GM21825 (cell line): ENCODE data around the gene UBE2D3.
A peak's percentile ranks its signal among the peaks of the same experiment; 100 is the strongest.

Experiments used
- ATAC-seq: cut with Tn5 transposase; IDR thresholded peaks from one replicate; pipeline ENCODE4 v1.9.1; 2021; ENCODE audit warnings: mild to moderate bottlenecking, moderate library complexity; ENCODE audit not compliant: unreplicated experiment

The UBE2D3 gene

DNA sequence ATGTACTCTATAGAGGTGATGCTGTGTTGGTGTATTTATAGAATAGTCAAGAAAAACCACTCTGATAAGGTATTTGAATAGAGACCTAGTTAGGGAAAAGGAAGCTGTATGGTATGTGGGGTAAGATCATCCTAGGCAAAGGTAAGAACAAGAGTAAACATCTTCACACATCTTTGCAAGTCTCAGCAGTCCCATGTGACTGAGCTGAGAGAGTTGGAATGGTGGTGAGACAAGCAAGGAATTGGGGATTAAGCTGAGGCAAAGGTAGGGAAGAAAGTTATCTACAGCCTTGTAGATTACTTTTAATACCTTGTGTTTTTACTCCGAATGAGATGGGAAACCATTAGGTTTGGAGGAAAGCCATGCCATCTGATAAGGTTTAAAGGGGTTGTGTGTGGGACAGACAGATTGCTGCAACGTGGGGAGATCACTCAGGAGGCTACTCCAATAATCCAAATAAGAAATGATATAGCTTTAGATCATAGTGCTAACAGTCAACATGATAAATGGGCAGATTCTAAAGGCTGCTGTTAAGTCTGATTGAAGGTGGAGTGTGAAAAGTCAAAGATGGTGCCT, 34.9 kb downstream of the UBE2D3 start:
- ATAC-seq, result no peak

DNA sequence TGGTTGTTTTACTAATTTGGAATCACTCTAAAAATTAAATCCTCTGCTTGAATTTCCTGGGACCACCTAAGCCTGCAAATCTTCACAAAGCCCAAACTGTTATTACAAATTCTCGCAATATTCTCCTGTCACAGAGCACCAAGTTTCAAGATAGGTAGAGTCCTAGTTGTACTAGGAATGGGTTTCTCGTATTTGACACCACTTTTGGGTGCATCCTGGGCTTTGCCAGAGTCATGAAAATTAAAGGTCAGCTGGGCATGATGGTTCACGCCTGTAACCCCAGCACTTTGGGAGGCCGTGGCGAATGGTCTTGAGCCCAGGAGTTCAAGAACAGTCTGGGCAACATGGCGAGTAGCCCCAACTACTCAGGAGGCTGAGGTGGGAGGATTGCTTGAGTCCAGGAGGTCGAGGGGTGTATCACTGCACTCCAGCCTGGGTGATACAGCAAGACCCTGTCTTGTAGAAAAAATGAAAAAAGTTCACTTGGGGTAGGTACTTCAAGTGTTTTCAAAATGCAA, 36.0 kb downstream of the UBE2D3 start:
- ATAC-seq, result no peak

GRCh38 chr4:102789317-102789717, 38.0 kb downstream of the UBE2D3 start:
- ATAC-seq, result no peak

DNA sequence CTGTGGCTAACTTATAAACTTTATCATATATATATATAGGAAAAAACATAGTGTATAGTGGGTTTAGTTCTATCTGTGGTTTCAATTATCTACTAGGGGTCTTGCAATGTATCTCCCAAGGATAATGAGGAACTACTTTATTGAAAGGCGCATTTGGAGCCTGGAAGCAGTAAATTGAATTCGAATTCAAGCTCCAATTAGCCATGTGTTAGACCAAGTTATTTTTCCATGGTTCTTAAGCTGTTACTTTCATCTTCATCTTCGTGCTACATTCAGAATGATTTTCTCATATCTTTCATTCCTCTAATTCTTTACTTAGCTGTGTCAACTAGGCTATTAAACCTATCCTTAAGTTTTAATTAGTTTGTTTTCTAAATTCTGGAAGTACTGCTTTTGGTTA, 39.4 kb downstream of the UBE2D3 start:
- no peak for ATAC-seq

DNA sequence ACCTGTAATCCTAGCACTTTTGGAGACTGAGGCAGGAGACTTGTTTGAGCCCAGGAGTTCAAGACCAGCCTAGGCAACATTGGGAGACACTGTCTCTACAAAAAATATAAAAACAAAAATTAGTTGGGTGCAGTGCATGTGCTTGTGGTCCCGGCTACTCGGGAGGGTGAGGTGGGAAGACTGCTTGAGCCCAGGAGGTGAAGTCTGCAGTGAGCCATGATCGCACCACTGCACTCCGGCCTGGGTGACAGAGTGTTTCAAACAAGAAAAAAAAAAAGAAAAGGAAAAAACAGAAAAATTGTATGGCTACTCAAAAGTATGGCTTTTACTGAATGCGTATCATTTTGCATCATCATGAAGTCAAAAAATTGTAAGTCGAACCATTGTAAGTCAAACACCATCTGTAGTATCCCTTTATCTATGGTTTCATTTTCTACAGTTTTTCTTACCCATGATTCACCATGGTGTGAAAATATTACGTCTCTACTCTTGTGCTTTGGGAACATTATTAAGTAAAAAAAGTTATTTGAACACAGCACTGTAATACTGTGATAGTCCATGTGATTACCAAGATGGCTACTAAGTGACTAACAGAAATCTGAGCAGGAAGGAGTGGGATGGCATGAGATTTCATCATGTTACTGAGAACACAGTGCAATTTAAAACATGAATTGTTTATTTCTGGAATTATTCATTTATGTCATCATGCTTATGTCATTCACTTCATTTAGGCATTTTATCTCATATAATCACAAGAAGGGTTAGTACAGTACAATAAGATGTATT, 40.1 kb downstream of the UBE2D3 start:
- no peak for ATAC-seq

- no peak for ATAC-seq
Measured at GRCh38 chr4:102786279-102786678, 41.1 kb downstream of the UBE2D3 start.

GRCh38 chr4:102783006-102783405, 44.3 kb downstream of the UBE2D3 start:
- no peak for ATAC-seq

- ATAC-seq, result no peak
Measured at GRCh38 chr4:102781570-102781969, 45.8 kb downstream of the UBE2D3 start.

DNA sequence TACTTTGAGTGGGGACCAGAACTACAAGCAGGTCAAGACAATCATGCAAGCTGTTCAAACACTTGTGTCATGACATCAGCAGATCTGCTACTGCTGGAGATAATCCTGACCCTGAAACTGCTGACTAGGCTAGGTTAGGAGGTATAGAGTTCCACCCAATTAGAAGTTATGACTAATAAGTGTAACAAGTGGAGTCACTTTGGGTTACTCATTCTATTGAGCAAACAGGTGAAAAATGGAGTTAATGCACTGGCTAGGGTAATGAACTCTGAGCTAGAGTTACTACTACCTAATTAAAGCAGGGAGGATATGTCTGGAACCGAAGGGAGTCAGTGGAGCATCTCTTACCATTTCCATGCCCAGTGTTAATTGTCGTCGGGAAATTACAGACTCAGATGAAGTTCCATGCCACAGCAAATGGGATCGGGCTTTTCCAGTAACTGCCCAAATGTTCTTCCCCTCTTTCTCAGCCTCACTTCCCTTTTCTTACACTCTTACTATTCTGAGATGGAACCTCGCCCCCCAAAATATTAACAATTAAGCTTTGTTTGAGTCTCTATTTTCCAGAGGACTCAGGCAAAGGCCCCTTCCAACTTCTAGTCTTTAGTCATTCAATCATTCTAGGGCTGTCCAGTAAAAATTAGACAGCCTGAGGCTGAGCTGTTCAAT, 46.7 kb downstream of the UBE2D3 start:
- ATAC-seq, result no peak

DNA sequence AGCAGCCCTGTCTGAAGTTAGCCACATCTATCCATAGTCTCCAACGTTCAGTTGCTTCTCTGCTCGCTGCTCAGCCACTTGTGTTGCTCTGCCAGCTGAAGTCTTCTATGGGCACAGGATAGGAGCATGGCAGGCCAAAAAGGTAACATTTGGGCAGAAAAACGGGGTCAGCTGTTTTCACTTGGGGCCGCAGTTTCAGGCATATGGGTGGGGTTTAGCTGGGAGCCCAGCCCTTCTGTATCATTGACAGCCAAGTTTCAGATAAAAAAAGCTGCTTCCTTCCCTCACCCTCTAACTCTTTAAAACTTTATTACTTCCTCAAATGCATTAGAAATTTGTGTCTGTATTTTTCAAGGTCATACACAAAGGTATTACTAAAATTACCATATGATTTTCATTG, 48.1 kb downstream of the UBE2D3 start:
- ATAC-seq, result no peak

DNA sequence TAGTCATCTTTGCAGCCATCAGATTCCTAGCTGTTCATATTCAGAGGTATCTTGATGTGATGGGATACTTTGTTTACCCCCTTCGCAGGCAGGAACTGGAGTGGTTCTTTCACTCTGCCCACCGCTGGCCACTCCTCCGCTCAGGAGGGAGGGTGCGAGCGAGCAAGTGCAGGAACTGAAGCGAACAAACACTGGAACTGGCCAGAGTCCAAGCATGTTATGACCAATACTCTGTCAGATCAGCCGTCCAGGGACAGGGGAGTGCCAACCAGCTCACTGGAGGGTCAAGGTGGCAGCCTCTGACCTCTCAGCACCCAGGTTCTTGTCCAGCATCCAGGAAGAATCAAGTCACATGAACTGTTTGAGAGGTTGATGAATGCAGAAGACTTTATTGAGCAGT, 48.6 kb downstream of the UBE2D3 start:
- no peak for ATAC-seq

GRCh38 chr4:102775805-102776204, 51.5 kb downstream of the UBE2D3 start:
- ATAC-seq, result no peak

GRCh38 chr4:102774254-102774653, 53.1 kb downstream of the UBE2D3 start:
- no peak for ATAC-seq

DNA sequence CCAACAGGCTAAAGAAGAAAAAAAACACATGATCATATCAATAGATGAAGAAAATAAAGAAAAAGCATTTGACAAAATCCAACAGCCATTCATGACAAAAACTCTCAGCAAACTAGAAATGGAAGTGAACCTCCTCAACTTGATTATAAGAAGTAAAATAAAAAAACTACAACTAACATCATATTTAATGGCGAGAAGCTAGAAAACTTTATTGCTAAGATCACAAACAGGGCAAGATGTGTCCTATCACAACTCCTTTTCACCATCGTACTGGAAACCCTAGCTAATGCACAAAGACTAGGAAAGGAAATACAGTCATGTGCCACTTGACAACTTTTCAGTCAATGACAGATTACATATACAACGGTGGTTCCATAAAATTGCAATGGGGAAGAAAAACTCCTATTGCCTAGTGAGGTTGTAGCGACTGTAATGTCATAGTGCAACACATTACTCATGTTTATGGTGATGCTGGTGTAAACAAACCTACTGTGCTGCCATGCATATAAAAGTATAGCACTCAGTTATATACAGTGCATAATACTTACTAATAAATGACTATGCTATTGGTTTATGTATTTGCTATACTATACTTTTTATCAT, 54.5 kb downstream of the UBE2D3 start:
- no peak for ATAC-seq

DNA sequence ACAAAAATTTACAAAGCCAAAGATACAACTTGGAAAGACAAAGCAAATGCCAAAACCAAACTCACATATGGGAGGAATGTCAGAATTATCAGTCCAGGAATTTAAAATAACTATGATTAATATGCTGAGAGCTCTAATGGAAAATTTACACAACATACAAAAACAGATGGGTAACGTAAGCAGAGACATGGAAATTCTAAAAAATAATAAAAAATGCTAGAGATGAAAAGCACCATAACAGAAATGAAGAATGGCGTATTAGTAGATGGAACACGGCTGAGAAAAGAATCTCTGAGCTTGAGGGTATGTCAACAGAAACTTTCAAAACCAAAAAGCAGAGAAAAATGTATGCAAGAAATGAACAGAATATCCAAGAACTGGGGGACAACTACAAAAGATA, 62.5 kb downstream of the UBE2D3 start:
- no peak for ATAC-seq

- ATAC-seq, result no peak
Measured at GRCh38 chr4:102761906-102762305, 65.4 kb downstream of the UBE2D3 start.

DNA sequence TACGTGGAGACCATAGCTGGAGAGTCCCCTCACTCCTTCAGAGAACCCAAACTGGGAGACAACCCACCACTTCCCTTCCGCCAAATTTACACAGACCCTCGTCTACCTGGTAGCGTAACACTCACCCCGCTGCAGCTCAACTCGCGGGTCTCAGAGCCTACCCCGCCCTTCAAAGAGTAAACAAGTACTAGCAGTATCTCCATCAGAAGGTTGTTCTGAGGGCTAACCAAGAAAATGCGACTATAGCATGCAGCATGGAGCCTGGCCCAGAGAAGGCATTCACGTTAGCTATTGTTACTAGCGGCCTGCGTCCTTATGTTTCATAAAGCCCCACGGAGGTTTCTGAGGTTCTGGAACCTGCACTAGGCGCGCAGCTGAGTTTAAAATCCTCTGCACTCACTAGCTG, 66.1 kb downstream of the UBE2D3 start:
- ATAC-seq, result no peak

DNA sequence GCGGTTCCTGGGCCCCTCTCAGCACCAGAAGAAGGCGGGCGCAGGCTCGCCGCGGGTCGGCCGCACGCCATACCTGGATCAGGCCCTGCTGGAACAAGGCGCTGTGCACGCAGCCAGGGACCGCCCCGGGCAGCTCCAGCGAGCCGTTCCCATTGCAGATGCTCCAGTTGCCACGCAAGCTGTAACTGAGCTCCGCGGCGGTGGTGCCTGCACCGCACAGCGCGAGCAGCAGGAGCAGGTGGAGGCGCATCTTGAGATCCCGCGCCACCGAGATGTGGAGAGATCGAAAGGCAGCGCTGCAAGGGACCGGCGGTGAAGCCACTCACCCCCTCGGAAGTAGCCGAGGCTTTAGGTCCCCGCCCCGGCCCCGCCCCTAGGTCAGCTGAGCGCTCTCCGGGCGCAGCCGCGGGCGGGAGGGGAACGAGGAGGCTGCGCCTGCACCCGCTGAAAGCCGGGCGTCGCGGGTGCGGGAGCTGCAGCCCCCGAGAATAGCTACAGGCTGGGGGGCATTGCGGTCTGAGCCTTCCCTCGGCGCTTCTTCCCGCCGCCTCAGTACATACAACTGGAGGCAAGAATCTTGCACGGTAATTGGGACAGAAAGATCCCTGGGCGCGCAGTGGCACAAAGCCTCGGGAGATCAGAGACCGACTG, 66.6 kb downstream of the UBE2D3 start, which contains the start of gene MANBA:
TSS of gene MANBA (minus strand) at position 324 of the 651 bp plus-strand sequence. CDS start at position 250, 74 bp downstream.
- ATAC-seq, result peak; percentile 91

DNA sequence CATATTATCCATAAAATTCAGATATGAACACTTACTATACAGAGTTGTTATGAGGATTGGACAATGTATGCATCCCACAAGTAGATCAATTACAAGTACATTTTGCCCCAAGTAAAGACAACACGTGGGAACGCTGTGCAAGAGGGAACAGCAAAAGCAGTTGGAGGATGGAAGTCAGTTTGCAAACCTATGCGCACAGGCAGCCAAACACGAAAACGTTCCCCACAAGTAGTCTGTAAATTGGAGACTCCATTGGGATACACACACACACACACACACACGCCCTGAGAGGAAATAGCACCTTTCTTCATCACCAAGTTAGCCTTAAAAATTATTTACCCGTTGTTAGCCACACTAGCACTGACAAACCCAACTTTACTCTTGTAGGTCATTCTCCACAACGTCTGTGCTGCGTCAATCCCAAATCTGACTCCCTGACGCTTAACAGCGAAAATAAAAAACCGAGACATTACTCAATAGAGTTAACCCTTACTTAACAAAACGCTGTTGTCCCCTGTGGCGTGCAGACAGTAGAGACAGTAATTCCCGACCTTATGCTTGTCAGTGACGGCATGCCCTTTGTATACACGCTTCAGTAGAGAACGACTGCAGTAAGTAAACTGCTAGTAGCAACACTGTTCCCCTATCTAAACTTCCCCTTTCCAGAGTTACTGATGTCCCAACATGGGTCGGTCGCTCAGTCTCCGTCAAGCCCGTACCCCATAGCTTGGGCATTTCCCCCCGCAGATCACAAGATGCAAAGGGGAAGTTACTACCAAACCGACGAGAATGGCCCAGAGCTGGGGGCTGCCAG, 67.3 kb downstream of the UBE2D3 start:
- ATAC-seq, result peak; percentile 57
